Activated naive CD8-positive, alpha-beta T cell treated with anti-CD3 and anti-CD28 coated beads, Interleukin-2, amount 50 U/mL, for 16 hours (primary cell): Measurements from ENCODE around the gene ARHGAP12.
"Not testable (repeated sequence)": the region's sequence is repeated elsewhere in the genome, so short reads cannot be mapped to it uniquely, and the experiment has no call there.

Source experiments
- DNase-seq: peaks from one replicate; pipeline ENCODE4 v3.0.0-alpha.2; 2020; ENCODE audit warnings: low read depth, low spot score

The ARHGAP12 gene

GRCh38 chr10:31926160-31926559 lies 2.5 kb downstream of the ARHGAP12 start:
- DNase-seq: no peak

- DNase-seq: no peak
Observed at GRCh38 chr10:31924833-31925232, 3.8 kb downstream of the ARHGAP12 start.

GRCh38 chr10:31923389-31923788 lies 5.2 kb downstream of the ARHGAP12 start:
- no peak for DNase-seq

GRCh38 chr10:31921031-31921430 lies 7.6 kb downstream of the ARHGAP12 start:
- DNase-seq: no peak

- no peak for DNase-seq
Observed at GRCh38 chr10:31920538-31920937, 8.1 kb downstream of the ARHGAP12 start.

- no peak for DNase-seq
Observed at GRCh38 chr10:31918671-31919409, 9.8 kb downstream of the ARHGAP12 start.

GRCh38 chr10:31914370-31914769 lies 14.3 kb downstream of the ARHGAP12 start:
- DNase-seq: no peak

GRCh38 chr10:31912898-31913850 lies 15.5 kb downstream of the ARHGAP12 start:
- no peak for DNase-seq

- DNase-seq: no peak
Observed at GRCh38 chr10:31912289-31912688, 16.3 kb downstream of the ARHGAP12 start.

- no peak for DNase-seq
Observed at GRCh38 chr10:31910016-31910415, 18.6 kb downstream of the ARHGAP12 start.

- no peak for DNase-seq
Observed at GRCh38 chr10:31908157-31908556, 20.5 kb downstream of the ARHGAP12 start.

GRCh38 chr10:31906039-31906438 lies 22.6 kb downstream of the ARHGAP12 start:
- DNase-seq: no peak

GRCh38 chr10:31905586-31905985 lies 23.0 kb downstream of the ARHGAP12 start:
- no peak for DNase-seq

- DNase-seq: no peak
Observed at GRCh38 chr10:31902625-31903024, 26.0 kb downstream of the ARHGAP12 start.

- no peak for DNase-seq
Observed at GRCh38 chr10:31897506-31897905, 31.1 kb downstream of the ARHGAP12 start.

GRCh38 chr10:31896968-31897384 lies 31.7 kb downstream of the ARHGAP12 start:
- DNase-seq: no peak

- not testable (repeated sequence) for DNase-seq
Observed at GRCh38 chr10:31895722-31896121, 32.9 kb downstream of the ARHGAP12 start.

GRCh38 chr10:31888442-31888841 lies 40.2 kb downstream of the ARHGAP12 start:
- DNase-seq: no peak

GRCh38 chr10:31887850-31888249 lies 40.8 kb downstream of the ARHGAP12 start:
- no peak for DNase-seq

- no peak for DNase-seq
Observed at GRCh38 chr10:31886885-31887284, 41.7 kb downstream of the ARHGAP12 start.

- DNase-seq: no peak
Observed at GRCh38 chr10:31885971-31886370, 42.7 kb downstream of the ARHGAP12 start.

GRCh38 chr10:31884386-31884785 lies 44.2 kb downstream of the ARHGAP12 start:
- DNase-seq: no peak

GRCh38 chr10:31883397-31883796 lies 45.2 kb downstream of the ARHGAP12 start:
- no peak for DNase-seq
